HUES48 (cell line): ENCODE measurements around the gene PLA2G2A.
"Not testable (repeated sequence)": the region's sequence is repeated elsewhere in the genome, so short reads cannot be mapped to it uniquely, and the experiment has no call there.

ENCODE experiments used
- H3K27ac ChIP-seq: one replicate; pipeline ENCODE4 v1.7.0; 2013; ENCODE audit warnings: low read depth, low read length, inconsistent platforms
- H3K27me3 ChIP-seq: 2 replicates; pipeline ENCODE4 v1.6.1; 2013; ENCODE audit warnings: mild to moderate bottlenecking, low read length; ENCODE audit not compliant: control insufficient read depth, insufficient read depth
- H3K36me3 ChIP-seq: 2 replicates; pipeline ENCODE4 v1.6.1; 2013; ENCODE audit warnings: low read length; ENCODE audit not compliant: control insufficient read depth, insufficient read depth
- H3K4me1 ChIP-seq: 2 replicates; pipeline ENCODE4 v1.6.1; 2013; ENCODE audit warnings: mild to moderate bottlenecking, low read length; ENCODE audit not compliant: control insufficient read depth, insufficient read depth
- H3K4me3 ChIP-seq: 2 replicates; pipeline ENCODE4 v1.5.1; 2013; ENCODE audit warnings: mild to moderate bottlenecking, low read depth, low read length
- H3K9ac ChIP-seq: 2 replicates; pipeline ENCODE4 v1.6.1; 2013; ENCODE audit warnings: mild to moderate bottlenecking, low read depth, low read length, moderate library complexity
- H3K9me3 ChIP-seq: 2 replicates; pipeline ENCODE4 v1.6.1; 2013; ENCODE audit warnings: low read length; ENCODE audit not compliant: control insufficient read depth, insufficient read depth

PLA2G2A gene

GRCh38 chr1:19988267-19989006, 9.0 kb upstream of the PLA2G2A start:
- Histone ChIP-seq H3K4me1 (peaks cover 43% of the 10 kb centered on the region), H3K27ac (peak overlapping the region; percentile 87), H3K9me3 (peaks cover 2% of the 10 kb centered on the region; the same call in 1 of the 2 replicates), H3K36me3 (no peaks in the 10 kb centered on the region), H3K4me3 (no peak overlapping the region), H3K27me3 (no peaks in the 10 kb centered on the region), H3K9ac (no peak overlapping the region)

- Histone ChIP-seq H3K9me3 (peaks cover 2% of the 10 kb centered on the region; the same call in 1 of the 2 replicates), H3K9ac (no peak overlapping the region), H3K4me3 (no peak overlapping the region), H3K27me3 (no peaks in the 10 kb centered on the region), H3K27ac (no peak overlapping the region), H3K4me1 (peaks cover 40% of the 10 kb centered on the region), H3K36me3 (no peaks in the 10 kb centered on the region)
These were observed 8.3 kb upstream of the PLA2G2A start for GRCh38 chr1:19987719-19988118.

GRCh38 chr1:19984409-19985016, 5.1 kb upstream of the PLA2G2A start:
- not testable (repeated sequence) for H3K4me3 ChIP-seq, H3K36me3 ChIP-seq, H3K27ac ChIP-seq, H3K9ac ChIP-seq, H3K27me3 ChIP-seq, H3K9me3 ChIP-seq
- peaks cover 30% of the 10 kb centered on the region for H3K4me1 ChIP-seq

- Histone ChIP-seq H3K9me3 (peaks cover 2% of the 10 kb centered on the region; the same call in 1 of the 2 replicates), H3K36me3 (no peaks in the 10 kb centered on the region), H3K4me3 (no peak overlapping the region), H3K27me3 (no peaks in the 10 kb centered on the region), H3K9ac (no peak overlapping the region), H3K27ac (no peak overlapping the region), H3K4me1 (peaks cover 12% of the 10 kb centered on the region)
These were observed 2.3 kb upstream of the PLA2G2A start for GRCh38 chr1:19981507-19982312.

- no peaks in the 10 kb centered on the region for H3K36me3 ChIP-seq
- no peaks in the 10 kb centered on the region for H3K27me3 ChIP-seq
- no peak overlapping the region for H3K27ac ChIP-seq
- peaks cover 12% of the 10 kb centered on the region for H3K4me1 ChIP-seq
- no peak overlapping the region for H3K9ac ChIP-seq
- H3K4me3 ChIP-seq = no peak overlapping the region
- H3K9me3 ChIP-seq = peaks cover 2% of the 10 kb centered on the region; the same call in 1 of the 2 replicates
These were observed 1.7 kb upstream of the PLA2G2A start for GRCh38 chr1:19981170-19981506.

GRCh38 chr1:19980314-19980713, 896 bp upstream of the PLA2G2A start:
- Histone ChIP-seq H3K9ac (no peak overlapping the region), H3K27ac (no peak overlapping the region), H3K9me3 (peaks cover 2% of the 10 kb centered on the region; the same call in 1 of the 2 replicates), H3K4me3 (no peak overlapping the region), H3K27me3 (no peaks in the 10 kb centered on the region), H3K36me3 (no peaks in the 10 kb centered on the region), H3K4me1 (peaks cover 15% of the 10 kb centered on the region)

GRCh38 chr1:19978143-19978542, 1.3 kb downstream of the PLA2G2A start:
- no peaks in the 10 kb centered on the region for H3K27me3 ChIP-seq
- no peak overlapping the region for H3K9ac ChIP-seq
- no peaks in the 10 kb centered on the region for H3K36me3 ChIP-seq

GRCh38 chr1:19976317-19977003, 3.0 kb downstream of the PLA2G2A start:
- H3K27ac ChIP-seq = no peak overlapping the region
- no peaks in the 10 kb centered on the region for H3K36me3 ChIP-seq
- no peaks in the 10 kb centered on the region for H3K9me3 ChIP-seq
- no peak overlapping the region for H3K4me3 ChIP-seq
- no peaks in the 10 kb centered on the region for H3K27me3 ChIP-seq
- peaks cover 8% of the 10 kb centered on the region; the same call in 1 of the 2 replicates for H3K4me1 ChIP-seq
- H3K9ac ChIP-seq = no peak overlapping the region

More at GRCh38 chr1:19978143-19978542, 1.3 kb downstream of the PLA2G2A start:
- Histone ChIP-seq H3K27ac (no peak overlapping the region), H3K4me3 (no peak overlapping the region), H3K9me3 (no peaks in the 10 kb centered on the region), H3K4me1 (peaks cover 19% of the 10 kb centered on the region)

GRCh38 chr1:19975423-19976193, 3.8 kb downstream of the PLA2G2A start:
- no peak overlapping the region for H3K9ac ChIP-seq

GRCh38 chr1:19974822-19975416, 4.5 kb downstream of the PLA2G2A start:
- Histone ChIP-seq H3K9me3 (no peaks in the 10 kb centered on the region), H3K4me3 (no peak overlapping the region), H3K4me1 (peaks cover 7% of the 10 kb centered on the region; the same call in 1 of the 2 replicates), H3K27ac (no peak overlapping the region), H3K27me3 (no peaks in the 10 kb centered on the region), H3K36me3 (no peaks in the 10 kb centered on the region), H3K9ac (no peak overlapping the region)

More at GRCh38 chr1:19975423-19976193, 3.8 kb downstream of the PLA2G2A start:
- Histone ChIP-seq H3K27me3 (no peaks in the 10 kb centered on the region), H3K36me3 (no peaks in the 10 kb centered on the region), H3K9me3 (no peaks in the 10 kb centered on the region), H3K4me3 (no peak overlapping the region), H3K4me1 (peaks cover 7% of the 10 kb centered on the region; the same call in 1 of the 2 replicates), H3K27ac (no peak overlapping the region)
